ENCODE results near the gene SECTM1. TPM values are rescaled to one million over a fixed set of nuclear protein-coding genes. Genes with fewer than 3 reads are reported as not detected.

The SECTM1 gene
- total RNA-seq, 1 experiment from 2014 or later, result 61.7 TPM

DNA sequence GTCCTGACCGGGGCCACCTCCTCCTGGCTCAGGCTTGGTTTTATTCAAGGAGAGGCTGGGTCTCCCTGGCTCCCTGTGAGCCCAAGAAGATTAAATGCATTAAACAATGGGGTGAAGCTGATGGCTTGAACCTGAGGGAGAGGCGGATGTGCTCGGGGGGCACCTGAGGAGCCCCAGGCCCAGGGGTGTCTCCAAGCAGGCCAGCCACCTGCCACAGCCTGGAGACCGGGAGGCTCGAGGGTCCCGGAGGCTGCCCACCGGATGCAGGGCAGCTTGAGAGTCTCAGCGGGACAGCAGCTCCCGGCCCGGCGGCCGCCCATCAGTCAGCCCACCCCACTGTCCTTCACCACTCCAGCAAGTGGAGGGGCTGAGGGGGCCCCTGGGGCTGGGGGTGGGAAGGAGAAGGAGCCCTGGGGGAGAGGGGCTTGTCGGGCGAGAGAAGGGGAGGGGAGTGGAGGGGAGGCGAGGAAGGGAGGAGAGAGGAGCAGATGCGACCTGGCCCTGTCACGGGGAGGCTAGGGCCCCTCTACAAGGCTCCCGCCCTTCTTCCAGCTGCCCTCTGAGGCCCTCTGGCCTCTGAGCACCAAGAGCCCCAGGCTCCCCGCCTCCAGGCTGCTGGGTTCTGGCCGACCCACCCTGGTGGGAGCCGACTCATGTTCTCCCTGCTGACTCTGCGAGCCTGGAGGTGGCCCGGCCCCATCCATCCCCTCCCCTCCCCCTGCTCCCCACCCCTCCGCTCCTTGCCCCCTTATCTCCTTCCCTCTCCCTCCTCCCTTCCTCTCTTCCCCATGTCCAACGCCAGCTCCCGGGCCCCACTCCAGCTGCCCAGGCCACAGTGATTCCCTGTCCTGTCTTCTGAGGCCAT lies 29.4 kb downstream of the SECTM1 start:
- Histone ChIP-seq H3K9ac (ENCODE audit: low read length) (no peak overlapping the region), H3F3A (ENCODE audit: low read length, unreplicated experiment) (no peaks in the 10 kb centered on the region), H3K27ac (ENCODE audit: low read length) (no peak overlapping the region), H2AFZ (ENCODE audit: low read length) (no peak overlapping the region), H3K9me3 (ENCODE audit: low read length) (no peaks in the 10 kb centered on the region), H3K36me3 (ENCODE audit: low read depth, low read length) (no peaks in the 10 kb centered on the region), H3K27me3 (ENCODE audit: low read length) (no peaks in the 10 kb centered on the region), H3K9me2 (replicated peaks; ENCODE audit: low read length) (no peaks in the 10 kb centered on the region), H3K4me2 (ENCODE audit: low read length) (no peak overlapping the region), H3K79me2 (ENCODE audit: low read length) (no peaks in the 10 kb centered on the region), H4K20me1 (ENCODE audit: low read length) (no peaks in the 10 kb centered on the region), H3K4me3 (ENCODE audit: low read length) (no peak overlapping the region), H3K4me1 (ENCODE audit: insufficient read depth, low read length) (peaks cover 3% of the 10 kb centered on the region)
- POLR2A ChIA-PET (ENCODE audit: unreplicated experiment), result no interaction called here
- CTCF ChIA-PET, result no interaction called here
- no peak for TF ChIP-seq EZH2phosphoT487 (IDR thresholded peaks at IDR 0.05; ENCODE audit: borderline replicate concordance, low read length)
- TF ChIP-seq EZH2 (IDR thresholded peaks at IDR 0.05; ENCODE audit: low read length, unreplicated experiment), result no peak
- TF ChIP-seq, protein P1, sequence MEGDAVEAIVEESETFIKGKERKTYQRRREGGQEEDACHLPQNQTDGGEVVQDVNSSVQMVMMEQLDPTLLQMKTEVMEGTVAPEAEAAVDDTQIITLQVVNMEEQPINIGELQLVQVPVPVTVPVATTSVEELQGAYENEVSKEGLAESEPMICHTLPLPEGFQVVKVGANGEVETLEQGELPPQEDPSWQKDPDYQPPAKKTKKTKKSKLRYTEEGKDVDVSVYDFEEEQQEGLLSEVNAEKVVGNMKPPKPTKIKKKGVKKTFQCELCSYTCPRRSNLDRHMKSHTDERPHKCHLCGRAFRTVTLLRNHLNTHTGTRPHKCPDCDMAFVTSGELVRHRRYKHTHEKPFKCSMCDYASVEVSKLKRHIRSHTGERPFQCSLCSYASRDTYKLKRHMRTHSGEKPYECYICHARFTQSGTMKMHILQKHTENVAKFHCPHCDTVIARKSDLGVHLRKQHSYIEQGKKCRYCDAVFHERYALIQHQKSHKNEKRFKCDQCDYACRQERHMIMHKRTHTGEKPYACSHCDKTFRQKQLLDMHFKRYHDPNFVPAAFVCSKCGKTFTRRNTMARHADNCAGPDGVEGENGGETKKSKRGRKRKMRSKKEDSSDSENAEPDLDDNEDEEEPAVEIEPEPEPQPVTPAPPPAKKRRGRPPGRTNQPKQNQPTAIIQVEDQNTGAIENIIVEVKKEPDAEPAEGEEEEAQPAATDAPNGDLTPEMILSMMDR (conservative IDR thresholded peaks at IDR 0.05; ENCODE audit: low read depth, low read length), result no peak
- DNase-seq (no peak), ATAC-seq (no peak)
- intact Hi-C loops (cut with micrococcal nuclease), result no loop called here
- no TSS peak for BruUV-seq (replicated peaks)

DNA sequence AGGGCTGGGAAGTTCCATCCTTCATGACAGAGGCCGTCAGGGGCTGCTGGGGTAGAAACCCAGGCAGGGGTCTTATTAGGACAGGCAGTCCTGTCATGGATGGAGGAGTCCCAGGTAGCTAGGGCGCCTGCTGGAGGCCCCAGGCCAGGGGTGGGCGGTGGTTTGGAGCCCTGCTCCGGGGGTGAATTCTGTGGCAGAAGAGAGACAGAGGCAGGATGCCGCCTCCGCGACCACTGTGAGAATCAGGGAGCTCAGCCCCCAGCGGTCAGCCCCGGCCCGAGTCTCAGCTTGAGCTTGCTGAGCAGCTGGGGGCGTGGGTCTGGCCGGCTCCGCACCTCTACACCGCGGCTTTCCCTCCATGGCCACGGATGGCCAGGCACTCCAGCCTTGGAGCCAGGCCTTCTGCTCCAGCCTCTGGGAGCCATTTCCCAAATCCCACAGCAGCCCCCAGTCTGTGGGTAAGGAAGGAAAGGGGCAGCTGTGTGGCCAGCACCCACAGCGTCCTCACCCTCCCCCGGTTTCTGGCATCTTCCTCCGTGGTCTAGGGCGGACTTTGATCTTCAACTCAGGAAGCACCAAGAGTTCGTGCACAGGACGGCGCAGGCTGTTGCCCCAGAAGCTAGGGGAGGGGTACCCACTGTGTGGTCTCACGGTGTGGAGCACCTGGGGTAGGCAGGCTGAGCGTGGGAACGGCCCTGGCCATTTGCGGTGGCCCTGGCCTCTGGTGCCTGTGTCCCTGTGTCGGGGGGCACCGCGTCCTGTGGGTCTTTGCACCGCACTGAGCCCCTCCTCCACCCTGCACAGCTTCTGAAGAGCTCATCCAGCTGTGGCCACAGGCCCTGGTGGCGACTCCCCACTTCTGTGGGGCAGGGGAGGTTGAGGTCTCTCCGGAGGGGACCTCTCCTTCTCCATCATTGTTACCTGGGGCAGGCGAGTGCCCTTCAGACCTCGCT lies 30.3 kb downstream of the SECTM1 start:
- no peak overlapping the region for H3K27ac ChIP-seq (ENCODE audit: low read length)
- ChIA-PET POLR2A (ENCODE audit: unreplicated experiment) (no interaction called here), CTCF (no interaction called here)
- no peaks in the 10 kb centered on the region for H4K20me1 ChIP-seq (ENCODE audit: low read length)
- H3K27me3 ChIP-seq (ENCODE audit: low read length), result no peaks in the 10 kb centered on the region
- no peaks in the 10 kb centered on the region for H3K79me2 ChIP-seq (ENCODE audit: low read length)
- DNase-seq (no peak), ATAC-seq (no peak)
- no peak overlapping the region for H3K9ac ChIP-seq (ENCODE audit: low read length)
- TF ChIP-seq, protein P1 (conservative IDR thresholded peaks at IDR 0.05; ENCODE audit: low read depth, low read length), result no peak
- TF ChIP-seq EZH2phosphoT487 (IDR thresholded peaks at IDR 0.05; ENCODE audit: borderline replicate concordance, low read length) (no peak), EZH2 (IDR thresholded peaks at IDR 0.05; ENCODE audit: low read length, unreplicated experiment) (no peak)
- H3K36me3 ChIP-seq (ENCODE audit: low read depth, low read length), result no peaks in the 10 kb centered on the region
- H3K9me2 ChIP-seq (replicated peaks; ENCODE audit: low read length), result no peaks in the 10 kb centered on the region
- no peak overlapping the region for H2AFZ ChIP-seq (ENCODE audit: low read length)
- no peaks in the 10 kb centered on the region for H3K9me3 ChIP-seq (ENCODE audit: low read length)
- intact Hi-C loops (cut with micrococcal nuclease), result no loop called here
- no peaks in the 10 kb centered on the region for H3F3A ChIP-seq (ENCODE audit: low read length, unreplicated experiment)
- H3K4me2 ChIP-seq (ENCODE audit: low read length), result no peak overlapping the region
- no TSS peak for BruUV-seq (replicated peaks)
- no peak overlapping the region for H3K4me3 ChIP-seq (ENCODE audit: low read length)
- peaks cover 12% of the 10 kb centered on the region for H3K4me1 ChIP-seq (ENCODE audit: insufficient read depth, low read length)

All from PC-3 (cell line).